C4-2B (cell line): Measurements from ENCODE around the gene NECAB3.

ENCODE experiments used
- H3K27ac ChIP-seq: fragments of 450-650 bp; 2 replicates; pipeline ENCODE4 v1.5.1; 2017
- CTCF ChIP-seq: fragments of 450-650 bp; conservative IDR thresholded peaks from 2 replicates; pipeline ENCODE4 v1.5.1; 2017; ENCODE audit warnings: mild to moderate bottlenecking
- ZFX ChIP-seq: fragments of 450-650 bp; IDR thresholded peaks from 2 replicates; pipeline ENCODE4 v1.6.1; 2017

The NECAB3 gene

GRCh38 chr20:33711446-33711738, 37.2 kb upstream of the NECAB3 start:
- TF ChIP-seq ZFX (no peak), CTCF (no peak)
- no peak overlapping the region for H3K27ac ChIP-seq

- TF ChIP-seq CTCF (no peak), ZFX (no peak)
- H3K27ac ChIP-seq, result no peak overlapping the region
Observed at GRCh38 chr20:33710681-33711445, 36.6 kb upstream of the NECAB3 start.

GRCh38 chr20:33709905-33710541, 35.8 kb upstream of the NECAB3 start:
- no peak overlapping the region for H3K27ac ChIP-seq
- TF ChIP-seq CTCF, result no peak
- no peak for TF ChIP-seq ZFX

- no peak overlapping the region for H3K27ac ChIP-seq
- no peak for TF ChIP-seq ZFX
- no peak for TF ChIP-seq CTCF
Observed at GRCh38 chr20:33709398-33709797, 35.2 kb upstream of the NECAB3 start.

- no peak overlapping the region for H3K27ac ChIP-seq
- TF ChIP-seq CTCF, result no peak
- TF ChIP-seq ZFX, result no peak
Observed at GRCh38 chr20:33707668-33708067, 33.4 kb upstream of the NECAB3 start.

GRCh38 chr20:33704197-33704924, 30.1 kb upstream of the NECAB3 start:
- H3K27ac ChIP-seq, result no peak overlapping the region
- no peak for TF ChIP-seq CTCF

GRCh38 chr20:33703498-33704137, 29.4 kb upstream of the NECAB3 start:
- TF ChIP-seq CTCF (no peak), ZFX (no peak)
- H3K27ac ChIP-seq, result no peak overlapping the region
